Mesodermal cell (in vitro differentiated cells): ENCODE data around the gene DMBX1.

Experiments
- H3K27ac ChIP-seq: 2 replicates; pipeline ENCODE4 v1.7.0; 2013; ENCODE audit warnings: mild to moderate bottlenecking, low read depth, low read length, moderate library complexity; ENCODE audit not compliant: severe bottlenecking
- H3K36me3 ChIP-seq: 2 replicates; pipeline ENCODE4 v1.7.1; 2013; ENCODE audit warnings: mild to moderate bottlenecking, low read length, moderate library complexity; ENCODE audit not compliant: control insufficient read depth, insufficient read depth
- H3K4me1 ChIP-seq: one replicate; pipeline ENCODE4 v1.7.1; 2013; ENCODE audit warnings: mild to moderate bottlenecking, low read length; ENCODE audit not compliant: insufficient read depth, control insufficient read depth, poor library complexity, severe bottlenecking
- H3K4me3 ChIP-seq: 2 replicates; pipeline ENCODE4 v1.7.0; 2013; ENCODE audit warnings: low read length, control low read depth, mild to moderate bottlenecking; ENCODE audit not compliant: insufficient read depth, poor library complexity, severe bottlenecking; ENCODE audit errors: extremely low read depth
- H3K9me3 ChIP-seq: 2 replicates; pipeline ENCODE4 v1.7.1; 2013; ENCODE audit warnings: mild to moderate bottlenecking, low read length, moderate library complexity; ENCODE audit not compliant: control insufficient read depth
- WGBS, 2 experiments: methylation state at CpG; one replicate each; pipeline ENCODE4 v1.1.5; 2013; ENCODE audit warnings: missing lambda C conversion rate in 2 of 2; ENCODE audit not compliant: insufficient coverage in 2 of 2; 5-methylcytosine and 5-hydroxymethylcytosine counted together

Gene DMBX1

GRCh38 chr1:46510341-46510997 lies 20.8 kb downstream of the DMBX1 start:
- H3K27ac ChIP-seq = no peak overlapping the region
- no peaks in the 10 kb centered on the region for H3K36me3 ChIP-seq
- H3K4me3 ChIP-seq = no peak overlapping the region
- H3K4me1 ChIP-seq = peaks cover 13% of the 10 kb centered on the region
- WGBS, 2 experiments = 93% methylated on average over 17 of the region's 19 CpGs
- no peaks in the 10 kb centered on the region for H3K9me3 ChIP-seq

GRCh38 chr1:46510998-46511365 lies 21.3 kb downstream of the DMBX1 start:
- H3K4me3 ChIP-seq = no peak overlapping the region
- WGBS, 2 experiments = 63 to 75% methylated on average over 7 of the region's 8 CpGs
- H3K9me3 ChIP-seq = no peaks in the 10 kb centered on the region
- H3K4me1 ChIP-seq = peaks cover 13% of the 10 kb centered on the region
- no peaks in the 10 kb centered on the region for H3K36me3 ChIP-seq
- H3K27ac ChIP-seq = no peak overlapping the region

- no peaks in the 10 kb centered on the region for H3K9me3 ChIP-seq
- 90 to 95% methylated on average over 15 to 19 of the region's 23 CpGs for WGBS, 2 experiments
- no peak overlapping the region for H3K4me3 ChIP-seq
- H3K36me3 ChIP-seq = no peaks in the 10 kb centered on the region
- no peak overlapping the region for H3K27ac ChIP-seq
- peaks cover 13% of the 10 kb centered on the region for H3K4me1 ChIP-seq
Measured at GRCh38 chr1:46512135-46512791, 22.6 kb downstream of the DMBX1 start.

GRCh38 chr1:46512792-46513190 lies 23.2 kb downstream of the DMBX1 start:
- H3K27ac ChIP-seq = no peak overlapping the region
- 25 to 40% methylated on average over 2 to 4 of the region's 6 CpGs for WGBS, 2 experiments
- no peaks in the 10 kb centered on the region for H3K9me3 ChIP-seq

GRCh38 chr1:46513536-46513935 lies 23.9 kb downstream of the DMBX1 start:
- Histone ChIP-seq H3K4me1 (peaks cover 13% of the 10 kb centered on the region), H3K36me3 (no peaks in the 10 kb centered on the region), H3K27ac (no peak overlapping the region), H3K9me3 (no peaks in the 10 kb centered on the region), H3K4me3 (no peak overlapping the region)
- 72 to 73% methylated on average over 5 of the region's 5 CpGs for WGBS, 2 experiments

More at GRCh38 chr1:46512792-46513190, 23.2 kb downstream of the DMBX1 start:
- Histone ChIP-seq H3K4me3 (no peak overlapping the region), H3K4me1 (peaks cover 13% of the 10 kb centered on the region), H3K36me3 (no peaks in the 10 kb centered on the region)

GRCh38 chr1:46515576-46515975 lies 25.9 kb downstream of the DMBX1 start:
- Histone ChIP-seq H3K4me1 (peaks cover 27% of the 10 kb centered on the region), H3K4me3 (no peak overlapping the region), H3K36me3 (no peaks in the 10 kb centered on the region), H3K9me3 (no peaks in the 10 kb centered on the region), H3K27ac (no peak overlapping the region)
- 92 to 94% methylated on average over 5 to 6 of the region's 6 CpGs for WGBS, 2 experiments

GRCh38 chr1:46516200-46516950 lies 26.7 kb downstream of the DMBX1 start:
- no peak overlapping the region for H3K27ac ChIP-seq
- H3K4me1 ChIP-seq = peaks cover 33% of the 10 kb centered on the region
- H3K4me3 ChIP-seq = no peak overlapping the region
- no peaks in the 10 kb centered on the region for H3K9me3 ChIP-seq
- no peaks in the 10 kb centered on the region for H3K36me3 ChIP-seq
- WGBS, 2 experiments = 58 to 60% methylated on average over 11 to 12 of the region's 12 CpGs

- WGBS, 2 experiments = 5 to 11% methylated on average over 9 to 10 of the region's 10 CpGs
- Histone ChIP-seq H3K36me3 (no peaks in the 10 kb centered on the region), H3K9me3 (no peaks in the 10 kb centered on the region)
Measured at GRCh38 chr1:46517010-46517600, 27.5 kb downstream of the DMBX1 start.

GRCh38 chr1:46517932-46518498 lies 28.4 kb downstream of the DMBX1 start:
- H3K27ac ChIP-seq = no peak overlapping the region
- H3K9me3 ChIP-seq = no peaks in the 10 kb centered on the region
- 77 to 90% methylated on average over 4 of the region's 4 CpGs for WGBS, 2 experiments
- no peaks in the 10 kb centered on the region for H3K36me3 ChIP-seq
- peaks cover 28% of the 10 kb centered on the region for H3K4me1 ChIP-seq
- H3K4me3 ChIP-seq = no peak overlapping the region

More at GRCh38 chr1:46517010-46517600, 27.5 kb downstream of the DMBX1 start:
- H3K27ac ChIP-seq = no peak overlapping the region
- peaks cover 33% of the 10 kb centered on the region for H3K4me1 ChIP-seq
- H3K4me3 ChIP-seq = no peak overlapping the region

GRCh38 chr1:46519209-46519608 lies 29.6 kb downstream of the DMBX1 start:
- no peak overlapping the region for H3K27ac ChIP-seq
- WGBS, 2 experiments = 88 to 100% methylated on average over 2 of the region's 4 CpGs
- H3K9me3 ChIP-seq = no peaks in the 10 kb centered on the region
- peaks cover 24% of the 10 kb centered on the region for H3K4me1 ChIP-seq
- no peak overlapping the region for H3K4me3 ChIP-seq
- H3K36me3 ChIP-seq = no peaks in the 10 kb centered on the region
